PFSK-1 (cell line): ENCODE measurements around the gene FBXL14.

Experiments used
- FOXP2 ChIP-seq: optimal IDR thresholded peaks from 2 replicates; pipeline ENCODE3; 2011; ENCODE audit warnings: borderline replicate concordance, control low read depth, inconsistent platforms; ENCODE audit not compliant: insufficient read depth; ENCODE audit errors: extremely low read length, extremely low read depth
- POLR2AphosphoS5 ChIP-seq: IDR thresholded peaks from 2 replicates; pipeline ENCODE4 v1.6.1; 2012; ENCODE audit warnings: low read depth, mild to moderate bottlenecking, control low read depth, low read length, moderate library complexity
- TAF1 ChIP-seq: IDR thresholded peaks from 2 replicates; pipeline ENCODE4 v1.6.1; 2012; ENCODE audit warnings: low read length, control low read depth, borderline replicate concordance; ENCODE audit not compliant: insufficient read depth

GRCh38 chr12:1553536-1553935 is 40.8 kb downstream of the FBXL14 start:
- no peak for TF ChIP-seq FOXP2
- TF ChIP-seq TAF1 = no peak
- no peak for TF ChIP-seq POLR2AphosphoS5
